MM.1S (cell line): ENCODE measurements around the gene LGR5.

ENCODE experiments used
- DNase-seq: peaks from one replicate; pipeline ENCODE4 v3.0.0-alpha.2; 2015
- H2AFZ ChIP-seq: fragments of 300-600 bp; sonication (generic); 2 replicates; pipeline ENCODE4 v1.6.0; 2016; ENCODE audit warnings: antibody characterized with exemption, low read length
- H3F3A ChIP-seq: fragments of 300-600 bp; sonication (generic); 2 replicates; pipeline ENCODE4 v1.6.1; 2016; ENCODE audit warnings: mild to moderate bottlenecking, antibody characterized with exemption, low read length, moderate library complexity, mixed read lengths; ENCODE audit not compliant: insufficient read depth
- H3K27ac ChIP-seq: fragments of 300-600 bp; sonication (generic); 2 replicates; pipeline ENCODE4 v1.5.1; 2016; ENCODE audit warnings: mild to moderate bottlenecking, low read length
- H3K27me3 ChIP-seq: fragments of 300-600 bp; sonication (generic); replicated peaks from 2 replicates; pipeline ENCODE4 v1.6.0; 2016; ENCODE audit warnings: low read length; ENCODE audit not compliant: insufficient read depth
- H3K36me3 ChIP-seq: fragments of 300-600 bp; sonication (generic); replicated peaks from 2 replicates; pipeline ENCODE4 v1.6.1; 2016; ENCODE audit warnings: mild to moderate bottlenecking, low read length, mixed read lengths; ENCODE audit not compliant: insufficient read depth
- H3K4me1 ChIP-seq: fragments of 300-600 bp; sonication (generic); 2 replicates; pipeline ENCODE4 v1.6.1; 2016; ENCODE audit warnings: low read length, mixed read lengths
- H3K4me2 ChIP-seq: fragments of 300-600 bp; sonication (generic); 2 replicates; pipeline ENCODE4 v1.6.0; 2016; ENCODE audit warnings: low read depth, low read length
- H3K4me3 ChIP-seq: fragments of 300-600 bp; sonication (generic); 2 replicates; pipeline ENCODE4 v1.5.1; 2016; ENCODE audit warnings: low read length, mixed read lengths
- H3K79me2 ChIP-seq: fragments of 300-600 bp; sonication (generic); 2 replicates; pipeline ENCODE4 v1.6.1; 2016; ENCODE audit warnings: mixed run types, low read length, mixed read lengths
- H3K9ac ChIP-seq: fragments of 300-600 bp; sonication (generic); 2 replicates; pipeline ENCODE4 v1.6.1; 2016; ENCODE audit warnings: low read length, mixed read lengths
- H3K9me2 ChIP-seq: fragments of 300-600 bp; sonication (generic); replicated peaks from 2 replicates; pipeline ENCODE4 v1.6.1; 2016; ENCODE audit warnings: mild to moderate bottlenecking, low read length, mixed read lengths; ENCODE audit not compliant: insufficient read depth
- H3K9me3 ChIP-seq: fragments of 300-600 bp; sonication (generic); replicated peaks from 2 replicates; pipeline ENCODE4 v1.6.1; 2016; ENCODE audit warnings: mild to moderate bottlenecking, low read length, mixed read lengths; ENCODE audit not compliant: insufficient read depth
- H4K20me1 ChIP-seq: fragments of 300-600 bp; sonication (generic); 2 replicates; pipeline ENCODE4 v1.6.1; 2016; ENCODE audit warnings: mild to moderate bottlenecking, low read length, moderate library complexity, mixed read lengths; ENCODE audit not compliant: insufficient read depth
- EZH2 ChIP-seq: fragments of 300-600 bp; sonication (generic); optimal IDR thresholded peaks from 2 replicates; pipeline ENCODE3; 2017; ENCODE audit warnings: low read depth, mild to moderate bottlenecking, antibody characterized with exemption, low read length, mixed read lengths
- EZH2phosphoT487 ChIP-seq: fragments of 300-600 bp; sonication (generic); IDR thresholded peaks from 2 replicates; pipeline ENCODE4 v1.6.1; 2018; ENCODE audit warnings: antibody characterized with exemption, low read length
- TF ChIP-seq, protein P1 (sequence below): fragments of 300-600 bp; sonication (generic); IDR thresholded peaks from 2 replicates; pipeline ENCODE4 v1.5.1; 2016; ENCODE audit warnings: antibody characterized with exemption, low read length, mixed read lengths

The LGR5 gene

DNA sequence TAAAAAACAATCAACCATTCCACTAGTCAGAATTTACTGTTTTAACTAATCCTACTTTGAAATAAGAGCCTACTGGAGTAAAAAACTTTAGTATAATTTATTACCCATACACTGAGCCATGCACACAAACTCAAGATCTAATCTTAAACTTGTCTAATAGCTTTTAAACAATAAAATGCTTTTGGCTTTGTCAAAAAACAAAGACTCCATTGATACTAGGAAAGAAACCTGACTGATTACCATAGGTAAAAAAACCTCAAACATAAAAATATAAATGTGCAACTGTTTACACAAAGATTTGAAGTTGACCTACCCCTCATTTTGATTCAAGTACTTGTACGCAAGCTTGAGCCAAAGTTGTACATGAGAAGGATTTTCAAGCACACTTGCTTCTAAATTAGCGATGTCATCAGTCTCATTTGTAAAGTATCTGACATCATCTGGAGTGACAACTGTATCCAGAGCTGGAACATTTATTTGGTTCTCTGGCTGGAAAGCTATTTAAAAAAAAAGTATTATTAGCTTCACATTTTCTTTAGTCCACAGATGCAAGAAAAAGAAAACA lies 187.9 kb downstream of the LGR5 start:
- H3K9me3 ChIP-seq, result no peaks in the 10 kb centered on the region
- no peak for DNase-seq
- H3K4me3 ChIP-seq, result no peak overlapping the region
- H3K36me3 ChIP-seq, result peaks cover 46% of the 10 kb centered on the region; the same call in 1 of the 2 replicates
- peaks cover 9% of the 10 kb centered on the region; the same call in 1 of the 2 replicates for H3F3A ChIP-seq
- TF ChIP-seq EZH2 (no peak), EZH2phosphoT487 (no peak)
- TF ChIP-seq, protein P1, sequence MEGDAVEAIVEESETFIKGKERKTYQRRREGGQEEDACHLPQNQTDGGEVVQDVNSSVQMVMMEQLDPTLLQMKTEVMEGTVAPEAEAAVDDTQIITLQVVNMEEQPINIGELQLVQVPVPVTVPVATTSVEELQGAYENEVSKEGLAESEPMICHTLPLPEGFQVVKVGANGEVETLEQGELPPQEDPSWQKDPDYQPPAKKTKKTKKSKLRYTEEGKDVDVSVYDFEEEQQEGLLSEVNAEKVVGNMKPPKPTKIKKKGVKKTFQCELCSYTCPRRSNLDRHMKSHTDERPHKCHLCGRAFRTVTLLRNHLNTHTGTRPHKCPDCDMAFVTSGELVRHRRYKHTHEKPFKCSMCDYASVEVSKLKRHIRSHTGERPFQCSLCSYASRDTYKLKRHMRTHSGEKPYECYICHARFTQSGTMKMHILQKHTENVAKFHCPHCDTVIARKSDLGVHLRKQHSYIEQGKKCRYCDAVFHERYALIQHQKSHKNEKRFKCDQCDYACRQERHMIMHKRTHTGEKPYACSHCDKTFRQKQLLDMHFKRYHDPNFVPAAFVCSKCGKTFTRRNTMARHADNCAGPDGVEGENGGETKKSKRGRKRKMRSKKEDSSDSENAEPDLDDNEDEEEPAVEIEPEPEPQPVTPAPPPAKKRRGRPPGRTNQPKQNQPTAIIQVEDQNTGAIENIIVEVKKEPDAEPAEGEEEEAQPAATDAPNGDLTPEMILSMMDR, result no peak
- no peaks in the 10 kb centered on the region for H3K9me2 ChIP-seq
- no peaks in the 10 kb centered on the region for H4K20me1 ChIP-seq
- no peak overlapping the region for H3K4me2 ChIP-seq
- no peaks in the 10 kb centered on the region for H3K27me3 ChIP-seq
- H2AFZ ChIP-seq, result no peak overlapping the region
- H3K27ac ChIP-seq, result no peak overlapping the region
- no peak overlapping the region for H3K9ac ChIP-seq
- H3K4me1 ChIP-seq, result peaks cover 15% of the 10 kb centered on the region
- H3K79me2 ChIP-seq, result peaks cover 22% of the 10 kb centered on the region
